NCI-H187 treated with DMSO at 0.1 percent for 48 hours (cell line): Measurements from ENCODE around the gene ZKSCAN8.
"Not testable (repeated sequence)": the region's sequence is repeated elsewhere in the genome, so short reads cannot be mapped to it uniquely, and the experiment has no call there.

Experiments
- DNase-seq: peaks from one replicate; lab custom pipeline; 2025; lab: John Stamatoyannopoulos, UW

ZKSCAN8 gene

DNA sequence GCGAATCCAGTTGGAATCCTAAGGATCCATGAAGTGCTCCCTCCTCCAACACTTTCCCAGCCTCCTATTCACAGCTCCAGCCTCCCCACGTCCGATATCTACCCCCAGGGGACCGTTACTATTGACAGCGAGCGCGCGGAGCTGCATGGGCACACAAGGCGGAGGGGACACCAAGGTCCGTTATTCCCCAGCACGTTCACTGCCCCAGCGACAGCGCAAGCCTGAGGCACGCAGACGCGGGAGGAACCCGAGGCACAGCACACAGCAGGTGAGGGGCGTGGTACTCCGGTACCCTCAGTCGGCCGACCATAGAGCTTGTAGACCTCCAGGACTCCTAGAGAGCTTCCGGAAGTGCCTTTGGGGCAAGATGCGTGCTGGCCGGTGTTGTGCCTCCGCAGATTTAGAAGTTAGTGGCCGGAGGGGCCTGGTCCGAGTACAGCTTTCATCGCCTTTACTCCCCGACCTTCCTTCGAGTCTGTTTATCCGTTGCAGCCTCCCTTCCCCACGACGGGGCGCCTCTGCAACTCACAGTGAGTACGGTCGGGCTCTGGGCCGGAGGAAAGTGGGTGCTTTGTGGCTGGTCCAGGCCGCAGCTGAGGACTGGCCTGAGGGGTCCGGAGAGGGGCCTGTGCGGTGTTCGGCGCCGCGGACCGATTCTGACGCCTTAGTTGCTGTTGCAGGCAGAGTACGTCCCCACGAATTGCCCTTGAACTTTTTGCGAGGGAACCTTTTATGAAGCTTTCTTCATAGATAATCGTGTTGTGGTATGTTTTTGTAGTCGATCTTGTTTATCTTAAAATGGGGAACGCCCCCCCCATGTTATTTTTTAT lies at the start of gene ZKSCAN8:
Gene ZKSCAN8 (plus strand): TSS at position 384 of the 830 bp plus-strand sequence. CDS start 6,525 bp downstream, outside the sequence.
- DNase-seq: peak; percentile 74

- not testable (repeated sequence) for DNase-seq
Observed at GRCh38 chr6:28102222-28102621, 39.5 kb upstream of the ZKSCAN8 start.

- not testable (repeated sequence) for DNase-seq
Observed at GRCh38 chr6:28102699-28103098, 39.0 kb upstream of the ZKSCAN8 start.

- DNase-seq: peak; percentile 44
Observed at GRCh38 chr6:28104392-28105244, 37.1 kb upstream of the ZKSCAN8 start.

DNA sequence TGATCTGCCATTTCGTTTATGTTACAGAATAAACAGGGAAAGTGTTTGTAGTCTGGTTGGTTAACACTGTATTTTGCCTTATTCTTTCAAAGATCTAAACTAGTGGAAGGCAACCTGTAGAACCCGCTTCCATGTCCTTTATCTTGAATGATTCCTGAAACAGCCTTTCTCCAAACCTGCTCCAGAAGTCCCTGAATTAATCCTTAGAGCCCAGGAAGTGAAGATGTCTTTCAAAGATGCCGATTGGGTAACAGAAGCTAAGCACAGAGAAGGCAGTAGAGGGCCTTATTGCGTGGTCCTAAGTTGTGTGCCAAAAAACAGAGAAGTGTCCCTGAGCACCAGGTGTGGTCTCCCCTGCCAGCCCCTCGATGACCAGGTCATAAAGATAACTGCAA lies 36.4 kb upstream of the ZKSCAN8 start:
- no peak for DNase-seq

DNA sequence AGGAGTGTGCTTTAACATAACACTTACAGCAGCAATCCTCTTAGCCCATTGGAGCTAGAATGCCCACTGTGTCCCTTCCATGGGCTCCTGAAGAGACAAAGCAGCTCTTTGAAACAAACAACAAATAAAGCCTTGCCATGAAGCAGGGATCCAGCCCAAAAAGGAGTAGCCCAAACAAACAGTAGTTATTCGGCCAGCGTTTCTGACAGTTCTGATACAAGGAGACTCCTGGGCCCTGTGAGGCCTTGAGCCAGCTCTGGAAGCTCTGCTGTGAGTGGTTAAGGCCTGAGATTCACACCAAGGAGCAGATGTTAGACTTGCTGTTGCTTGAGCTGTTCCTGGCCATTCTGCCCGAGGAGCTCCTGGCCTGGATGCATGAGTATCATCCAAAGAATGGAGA lies 34.2 kb upstream of the ZKSCAN8 start:
- DNase-seq: no peak

DNA sequence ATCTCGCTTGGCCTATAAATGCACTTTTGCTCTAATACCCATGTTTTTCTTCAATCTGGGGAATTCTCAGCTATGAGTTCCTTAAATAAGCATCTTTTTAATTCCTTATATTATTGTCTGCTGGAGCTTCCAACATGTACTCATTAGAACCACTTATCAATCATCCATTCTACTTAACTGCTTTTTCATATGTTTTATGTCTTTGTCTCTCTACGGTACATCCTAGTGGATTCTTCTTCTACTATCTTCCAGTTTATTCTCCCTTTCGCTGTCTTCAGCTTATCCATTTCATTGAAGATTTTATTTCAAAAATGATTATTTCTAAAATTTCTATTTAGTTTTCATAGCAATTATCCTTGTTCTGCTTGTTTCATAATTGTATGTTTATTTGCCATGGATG lies 29.7 kb upstream of the ZKSCAN8 start:
- DNase-seq: no peak

DNA sequence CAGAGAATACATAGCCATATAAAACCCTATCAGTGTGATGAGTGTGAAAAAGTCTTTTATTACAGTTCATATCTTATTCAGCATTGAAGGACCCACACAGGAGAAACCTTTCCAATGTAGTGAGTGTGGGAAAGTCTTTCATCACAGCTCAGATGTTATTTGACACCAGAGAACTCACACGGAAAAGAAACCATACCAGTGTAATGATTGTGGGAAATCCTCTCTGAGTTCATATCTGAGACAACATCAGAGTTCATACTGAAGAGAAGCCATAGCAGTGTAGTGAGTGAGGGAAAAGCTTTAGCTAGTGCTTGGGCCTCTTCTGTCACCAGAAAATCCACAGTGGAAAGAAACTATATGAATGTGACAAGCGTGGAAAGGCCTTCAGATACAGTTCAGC lies 25.9 kb upstream of the ZKSCAN8 start:
- DNase-seq: no peak

DNA sequence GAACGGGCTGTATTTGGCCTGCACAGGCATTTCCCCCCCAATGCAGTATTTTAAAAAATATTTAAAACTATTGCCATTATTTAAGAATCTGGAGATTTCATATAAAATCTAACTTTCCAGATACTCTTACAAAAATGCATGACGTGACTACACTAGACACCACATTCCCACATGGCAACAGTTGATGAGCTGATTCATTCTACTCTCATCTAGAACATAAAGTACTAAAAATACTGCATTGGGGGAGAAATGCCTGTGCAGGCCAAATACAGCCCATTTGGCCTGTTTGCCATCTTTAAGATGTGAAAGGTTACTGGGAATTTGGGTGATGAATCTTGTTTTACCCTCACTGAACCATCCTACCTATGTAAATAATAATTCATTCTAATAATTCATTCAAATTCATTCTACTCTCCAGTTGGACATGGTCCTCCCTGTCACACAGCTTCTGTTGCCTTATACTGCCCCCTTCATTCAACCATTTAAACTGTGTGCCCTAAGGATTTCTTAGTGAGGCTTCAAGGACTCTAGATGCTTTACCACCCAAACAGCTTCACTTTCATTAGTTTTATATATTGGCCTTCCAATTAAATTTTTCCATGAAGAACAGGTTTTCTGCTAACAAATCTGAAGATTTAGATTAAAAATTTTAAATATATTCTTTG lies 24.2 kb upstream of the ZKSCAN8 start:
- DNase-seq: no peak

- no peak for DNase-seq
Observed at GRCh38 chr6:28118217-28118616, 23.5 kb upstream of the ZKSCAN8 start.

DNA sequence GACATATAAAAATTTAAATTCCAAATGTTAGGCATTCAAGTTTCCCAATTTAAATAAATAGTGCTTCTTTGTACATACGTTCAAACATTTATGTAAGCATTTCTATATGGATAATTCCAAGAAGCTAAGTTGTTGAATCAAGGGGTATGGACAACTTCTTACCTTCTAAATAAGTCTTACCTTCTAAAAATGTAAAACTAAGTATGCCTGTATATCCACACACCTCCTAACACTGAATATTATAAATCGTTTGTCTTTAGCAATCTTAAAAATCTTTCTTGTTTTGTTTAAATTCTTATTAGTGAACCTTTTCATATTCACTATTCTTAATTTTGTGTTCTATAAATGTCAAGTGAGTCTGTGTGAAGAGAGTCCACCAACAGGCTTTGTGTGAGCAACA lies 19.8 kb upstream of the ZKSCAN8 start:
- no peak for DNase-seq

DNA sequence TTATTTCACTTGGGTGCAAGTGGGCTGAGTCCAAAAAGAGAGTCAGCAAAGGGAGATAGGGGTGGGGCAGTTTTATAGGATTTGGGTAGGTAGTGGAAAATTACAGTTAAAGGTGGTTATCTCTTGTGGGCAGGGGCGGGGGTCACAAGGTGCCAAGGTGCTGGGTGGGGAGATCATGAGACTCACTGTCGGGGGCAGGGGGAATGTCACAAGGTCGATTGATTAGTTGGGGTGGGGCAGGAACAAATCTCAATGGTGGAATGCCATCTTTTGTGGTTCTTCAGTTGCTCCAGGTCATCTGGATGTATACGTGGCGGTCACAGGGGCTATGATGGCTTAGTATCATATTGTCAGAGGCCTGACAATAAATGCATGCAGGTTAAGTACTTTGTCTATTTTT lies 19.4 kb upstream of the ZKSCAN8 start:
- DNase-seq: not testable (repeated sequence)

DNA sequence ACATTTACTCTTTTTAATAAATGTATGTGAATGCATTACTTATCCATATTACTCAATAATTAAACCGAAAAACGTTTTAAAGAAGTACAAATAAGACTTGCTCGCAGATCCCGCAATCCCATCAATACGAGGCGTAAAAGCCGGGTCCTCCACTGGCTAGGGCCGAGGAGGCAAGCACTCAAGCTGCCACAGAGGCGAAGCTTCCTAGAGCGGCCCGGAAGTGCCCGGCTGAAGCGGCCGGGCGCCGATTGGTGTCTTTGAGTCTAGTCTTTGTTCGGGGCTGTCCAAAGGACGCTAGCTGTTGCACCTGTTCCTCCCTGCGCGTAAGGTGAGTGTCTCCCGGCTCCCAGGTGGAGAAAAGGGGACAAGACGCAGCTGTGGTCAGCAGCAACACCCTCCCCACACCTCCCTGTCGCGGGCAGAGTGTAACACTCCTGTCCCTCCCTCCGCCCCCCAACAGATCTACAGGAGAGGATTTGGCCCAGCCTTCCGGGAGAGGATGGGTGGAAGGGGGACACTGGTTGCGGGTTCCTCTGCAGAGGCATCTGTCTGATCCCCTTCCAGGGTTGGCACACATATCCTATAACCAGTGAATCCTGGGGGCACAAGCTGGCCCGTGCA lies 17.2 kb upstream of the ZKSCAN8 start, which contains the start of gene ZSCAN16:
Gene ZSCAN16 (plus strand): TSS at position 260 of the 621 bp plus-strand sequence. CDS start 835 bp downstream, outside the sequence.
- peak; percentile 61 for DNase-seq

- no peak for DNase-seq
Observed at GRCh38 chr6:28124971-28125353, 16.7 kb upstream of the ZKSCAN8 start.

- DNase-seq: no peak
Observed at GRCh38 chr6:28125401-28125800, 16.3 kb upstream of the ZKSCAN8 start.

DNA sequence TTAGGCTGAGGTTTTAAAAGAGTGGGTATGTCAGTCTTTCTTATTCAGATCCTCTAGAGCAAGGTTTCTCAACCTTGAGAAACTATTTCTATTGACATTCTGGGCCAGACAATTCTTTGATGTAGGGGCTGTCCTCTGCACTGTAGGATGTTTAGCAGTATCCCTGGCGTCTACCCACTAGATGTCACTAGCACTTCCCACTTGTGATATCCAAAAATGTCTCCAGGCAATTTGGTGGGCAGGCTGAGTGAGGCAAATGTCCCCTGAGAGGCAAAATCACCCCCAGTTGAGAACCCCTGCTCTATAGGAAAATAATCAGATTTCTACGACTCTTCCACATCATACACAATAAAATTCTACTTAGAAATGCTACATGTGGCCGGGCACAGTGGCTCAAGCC lies 7.7 kb upstream of the ZKSCAN8 start:
- no peak for DNase-seq

DNA sequence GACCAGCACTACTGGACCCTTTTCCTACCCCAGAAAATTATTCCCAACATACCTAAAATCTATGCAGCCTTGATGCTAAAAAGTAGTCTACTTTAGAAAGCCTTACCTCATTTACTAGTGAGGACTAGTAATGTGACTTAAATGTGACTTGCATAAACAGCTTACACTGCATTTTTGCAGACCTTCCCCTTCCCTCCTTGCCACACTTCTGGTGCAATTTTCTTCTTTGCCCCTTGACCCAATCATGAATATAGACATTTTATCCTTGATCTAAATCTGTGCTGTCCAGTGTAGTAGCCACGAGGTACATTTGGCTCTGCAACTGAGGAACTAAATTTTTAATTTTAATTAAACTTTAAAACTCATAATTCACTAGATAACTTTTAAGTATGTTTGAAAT lies 7.0 kb upstream of the ZKSCAN8 start:
- no peak for DNase-seq

DNA sequence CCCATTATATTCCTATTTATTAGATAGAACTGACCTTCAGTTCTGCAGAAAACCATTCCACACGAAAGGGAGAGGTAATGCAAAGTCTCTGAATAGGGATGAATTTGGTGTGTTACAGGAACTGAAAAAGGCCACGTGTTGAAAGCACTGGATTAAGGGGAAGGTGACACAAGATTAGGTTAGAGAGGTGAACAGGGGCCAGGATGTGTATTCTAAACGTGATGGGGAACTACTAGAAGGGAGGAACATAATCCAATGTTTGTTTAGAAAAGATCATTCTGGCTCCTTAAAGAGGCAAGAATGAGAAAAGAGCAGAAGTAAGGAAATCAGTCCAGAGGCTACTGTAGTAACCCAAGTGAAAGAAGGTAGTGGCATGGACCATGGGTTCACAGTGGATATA lies 6.3 kb upstream of the ZKSCAN8 start:
- no peak for DNase-seq

- peak; percentile 65 for DNase-seq
Observed at GRCh38 chr6:28136585-28137504, 4.8 kb upstream of the ZKSCAN8 start.

DNA sequence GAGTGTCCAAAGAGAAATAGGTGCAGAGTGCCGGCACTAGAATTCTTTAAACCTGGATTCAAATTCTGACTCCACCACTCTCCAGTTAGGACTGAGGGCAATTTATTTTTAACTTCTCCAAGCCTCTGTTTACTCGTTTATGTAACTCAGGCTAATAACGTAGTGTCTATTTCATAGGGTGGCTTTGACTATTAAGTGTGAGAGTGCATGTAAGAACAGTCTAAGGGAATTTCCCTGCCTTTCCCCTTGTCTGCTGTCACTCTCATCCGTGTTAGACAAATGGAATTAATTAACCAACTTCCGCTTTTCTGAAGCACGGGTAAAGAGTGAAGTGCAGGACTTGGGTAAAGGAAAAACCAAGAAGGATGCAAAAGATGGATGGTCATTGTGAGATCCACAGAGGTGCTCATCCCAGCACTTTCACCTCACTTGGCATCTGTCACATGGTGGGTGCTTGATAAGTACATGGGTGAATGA lies 4.1 kb upstream of the ZKSCAN8 start:
- no peak for DNase-seq
